GM19372 (cell line): ENCODE measurements around the gene DRC7.

Experiments used
- ATAC-seq: cut with Tn5 transposase; IDR thresholded peaks from one replicate; pipeline ENCODE4 v1.9.1; 2021; ENCODE audit warnings: mild to moderate bottlenecking, low read depth, moderate library complexity; ENCODE audit not compliant: unreplicated experiment

DRC7 gene

GRCh38 chr16:57689762-57690558 is 4.6 kb upstream of the DRC7 start:
- no peak for ATAC-seq

- ATAC-seq: no peak
Observed at GRCh38 chr16:57690782-57691471, 3.7 kb upstream of the DRC7 start.

- no peak for ATAC-seq
Observed at GRCh38 chr16:57692636-57693035, 2.0 kb upstream of the DRC7 start.

GRCh38 chr16:57693550-57693949 is 1.1 kb upstream of the DRC7 start:
- ATAC-seq: no peak

- ATAC-seq: no peak
Observed at GRCh38 chr16:57694231-57694724, 328 bp upstream of the DRC7 start.

- ATAC-seq: no peak
Observed at GRCh38 chr16:57695680-57696069, 1.1 kb downstream of the DRC7 start.

- ATAC-seq: no peak
Observed at GRCh38 chr16:57696240-57696639, 1.6 kb downstream of the DRC7 start.

- no peak for ATAC-seq
Observed at GRCh38 chr16:57697896-57698537, 3.4 kb downstream of the DRC7 start.

GRCh38 chr16:57698812-57699405 is 4.3 kb downstream of the DRC7 start:
- ATAC-seq: no peak

- no peak for ATAC-seq
Observed at GRCh38 chr16:57699481-57699880, 4.9 kb downstream of the DRC7 start.

GRCh38 chr16:57699899-57700298 is 5.3 kb downstream of the DRC7 start:
- ATAC-seq: no peak

GRCh38 chr16:57700781-57701551 is 6.4 kb downstream of the DRC7 start:
- ATAC-seq: no peak

- no peak for ATAC-seq
Observed at GRCh38 chr16:57701759-57702371, 7.3 kb downstream of the DRC7 start.

- no peak for ATAC-seq
Observed at GRCh38 chr16:57703416-57704010, 8.9 kb downstream of the DRC7 start.

GRCh38 chr16:57704011-57704904 is 9.7 kb downstream of the DRC7 start:
- ATAC-seq: no peak

- no peak for ATAC-seq
Observed at GRCh38 chr16:57704905-57705852, 10.6 kb downstream of the DRC7 start.

GRCh38 chr16:57706717-57707116 is 12.1 kb downstream of the DRC7 start:
- no peak for ATAC-seq
